Mucosa of descending colon (tissue), 3 donors: ENCODE measurements around the gene TBC1D7. TPM values are rescaled to one million over a fixed set of nuclear protein-coding genes. Genes with fewer than 3 reads are reported as not detected.

Experiments
- ATAC-seq: fragments of 200-7000 bp; cut with Tn5 transposase; one replicate; pipeline ENCODE4 v1.9.1; 2020; ENCODE audit warnings: mild to moderate bottlenecking, moderate library complexity
- DNase-seq, 3 donors: peaks; one replicate each; pipeline ENCODE4 v3.0.0-alpha.2; 2020
- H3K36me3 ChIP-seq: fragments of 200-600 bp; one replicate; pipeline ENCODE4 v1.8.0; 2021; ENCODE audit warnings: low read depth, mild to moderate bottlenecking
- H3K4me1 ChIP-seq: fragments of 200-600 bp; one replicate; pipeline ENCODE4 v1.8.0; 2021; ENCODE audit warnings: low read depth, mild to moderate bottlenecking
- H3K4me3 ChIP-seq: fragments of 200-600 bp; one replicate; pipeline ENCODE4 v1.8.0; 2021; ENCODE audit warnings: mild to moderate bottlenecking
- H3K9me3 ChIP-seq: fragments of 200-600 bp; one replicate; pipeline ENCODE4 v1.8.0; 2021; ENCODE audit warnings: mild to moderate bottlenecking
- CTCF ChIP-seq: fragments of 200-600 bp; IDR thresholded peaks from one replicate; pipeline ENCODE4 v1.8.0; 2022; ENCODE audit warnings: antibody characterized with exemption, mild to moderate bottlenecking
- intact Hi-C, 2 donors: fragments of 100-400 bp; cut with DNase I in 1 of 2; cut with micrococcal nuclease in 1 of 2; formaldehyde crosslinking; loops; one replicate each; pipeline versions ENCODE4 v1.11.0 to v1.11.1; 2022; cut with DNase I, micrococcal nuclease
- total RNA-seq, 3 donors: library from RNA; stranded (reverse); fragmentation: NEBNext Ultra II Directional in 2 of 3; extraction: Animal tissue kit (Norgen Biotek cat#: 25700) in 2 of 3; gene quantifications; one replicate each; pipeline versions ENCODE4 v1.2.1 to v1.2.4, GENCODE V29; 2021 to 2023
- donor health status: DM: no; HTN: no; CAD: no; lungs with moderate emphysema.
- donor health status: DM: no; HTN: no; CAD: no.
- donor health status: DM: no; HTN: yes; CAD: no.

Gene TBC1D7
- total RNA-seq, 3 donors from 2014 or later = 14.0 to 25.7 (median 22.4) TPM

- no peak for TF ChIP-seq CTCF
- H3K9me3 ChIP-seq = no peaks in the 10 kb centered on the region
- peaks cover 21% of the 10 kb centered on the region for H3K4me1 ChIP-seq
- no peaks in the 10 kb centered on the region for H3K36me3 ChIP-seq
- intact Hi-C loops = no loop called here
- ATAC-seq (no peak), DNase-seq (no peak)
- no peak overlapping the region for H3K4me3 ChIP-seq
Observed at GRCh38 chr6:13300643-13301590, 27.4 kb downstream of the TBC1D7 start.

- no peaks in the 10 kb centered on the region for H3K36me3 ChIP-seq
- ATAC-seq (no peak), DNase-seq (no peak)
- TF ChIP-seq CTCF = no peak
- intact Hi-C loops = no loop called here
- H3K4me3 ChIP-seq = no peak overlapping the region
- peaks cover 21% of the 10 kb centered on the region for H3K4me1 ChIP-seq
- no peaks in the 10 kb centered on the region for H3K9me3 ChIP-seq
Observed at GRCh38 chr6:13299918-13300317, 28.4 kb downstream of the TBC1D7 start.

GRCh38 chr6:13299403-13299821 lies 28.9 kb downstream of the TBC1D7 start:
- TF ChIP-seq CTCF = no peak
- Histone ChIP-seq H3K4me1 (peaks cover 21% of the 10 kb centered on the region), H3K4me3 (no peak overlapping the region), H3K36me3 (no peaks in the 10 kb centered on the region), H3K9me3 (no peaks in the 10 kb centered on the region)
- intact Hi-C loops = no loop called here
- DNase-seq = no peak
- ATAC-seq = no peak

GRCh38 chr6:13298446-13298845 lies 29.9 kb downstream of the TBC1D7 start:
- no peak overlapping the region for H3K4me3 ChIP-seq
- no peaks in the 10 kb centered on the region for H3K9me3 ChIP-seq
- DNase-seq (no peak), ATAC-seq (no peak)
- no peaks in the 10 kb centered on the region for H3K36me3 ChIP-seq
- H3K4me1 ChIP-seq = peaks cover 11% of the 10 kb centered on the region
- TF ChIP-seq CTCF = no peak
- intact Hi-C loops = no loop called here

GRCh38 chr6:13297391-13297790 lies 30.9 kb downstream of the TBC1D7 start:
- no peak for DNase-seq
- Histone ChIP-seq H3K4me1 (peaks cover 3% of the 10 kb centered on the region), H3K9me3 (no peaks in the 10 kb centered on the region), H3K4me3 (no peak overlapping the region), H3K36me3 (no peaks in the 10 kb centered on the region)
- no peak for TF ChIP-seq CTCF
- intact Hi-C loops = no loop called here
- no peak for ATAC-seq
